T-helper 22 cell (primary cell): ENCODE data around the gene MIB2.
"Not testable (repeated sequence)": the region's sequence is repeated elsewhere in the genome, so short reads cannot be mapped to it uniquely, and the experiment has no call there.

ENCODE experiments used
- DNase-seq: peaks from one replicate; pipeline ENCODE4 v3.0.0-alpha.2; 2020; ENCODE audit warnings: low read depth

Gene MIB2

DNA sequence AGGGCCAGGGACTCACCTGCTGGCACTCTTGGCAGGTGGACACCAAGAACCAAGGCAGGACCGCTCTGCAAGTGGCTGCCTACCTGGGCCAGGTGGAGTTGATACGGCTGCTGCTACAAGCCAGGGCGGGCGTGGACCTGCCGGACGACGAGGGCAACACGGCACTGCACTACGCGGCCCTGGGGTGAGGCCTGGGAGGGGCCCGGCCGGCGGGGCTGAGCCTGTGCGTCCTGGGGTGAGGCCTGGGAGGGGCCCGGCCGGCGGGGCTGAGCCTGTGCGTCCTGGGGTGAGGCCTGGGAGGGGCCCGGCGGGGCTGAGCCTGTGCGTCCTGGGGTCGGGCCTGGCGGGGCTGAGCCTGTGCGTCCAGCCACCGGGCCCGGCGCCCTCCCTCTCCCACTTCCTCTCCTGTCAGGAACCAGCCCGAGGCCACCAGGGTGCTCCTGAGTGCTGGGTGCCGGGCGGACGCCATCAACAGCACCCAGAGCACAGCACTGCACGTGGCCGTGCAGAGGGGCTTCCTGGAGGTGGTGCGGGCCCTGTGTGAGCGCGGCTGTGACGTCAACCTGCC, 12.0 kb downstream of the MIB2 start:
- no peak for DNase-seq

DNA sequence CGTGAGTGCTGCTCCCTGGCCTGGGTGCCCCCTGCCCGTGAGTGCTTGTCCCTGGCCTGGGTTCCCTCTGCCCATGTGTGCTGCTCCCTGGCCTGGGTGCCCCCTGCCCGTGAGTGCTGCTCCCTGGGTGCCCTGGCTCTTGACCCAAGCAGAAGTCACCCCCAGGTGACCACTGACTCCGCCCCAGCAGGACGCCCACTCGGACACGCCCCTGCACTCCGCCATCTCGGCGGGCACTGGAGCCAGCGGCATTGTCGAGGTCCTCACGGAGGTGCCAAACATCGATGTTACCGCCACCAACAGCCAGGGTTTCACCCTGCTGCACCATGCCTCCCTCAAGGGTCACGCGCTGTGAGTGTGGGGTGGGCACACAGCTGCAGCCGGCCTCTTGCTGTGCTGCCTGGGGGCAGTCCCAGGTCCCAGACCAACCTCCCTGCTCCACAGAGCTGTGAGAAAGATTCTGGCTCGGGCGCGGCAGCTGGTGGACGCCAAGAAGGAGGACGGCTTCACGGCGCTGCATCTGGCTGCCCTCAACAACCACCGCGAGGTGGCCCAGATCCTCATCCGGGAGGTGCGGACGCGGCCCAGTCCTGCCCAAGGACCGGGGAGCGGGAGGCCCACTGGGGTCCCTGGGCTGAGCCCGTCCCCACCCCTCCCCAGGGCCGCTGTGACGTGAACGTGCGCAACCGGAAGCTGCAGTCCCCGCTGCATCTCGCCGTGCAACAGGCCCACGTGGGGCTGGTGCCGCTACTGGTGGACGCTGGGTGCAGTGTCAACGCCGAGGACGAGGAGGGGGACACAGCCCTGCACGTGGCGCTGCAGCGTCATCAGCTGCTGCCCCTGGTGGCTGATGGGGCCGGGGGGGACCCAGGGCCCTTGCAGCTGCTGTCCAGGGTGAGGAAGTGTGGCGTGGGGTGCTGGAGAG, 12.8 kb downstream of the MIB2 start:
- DNase-seq: no peak

DNA sequence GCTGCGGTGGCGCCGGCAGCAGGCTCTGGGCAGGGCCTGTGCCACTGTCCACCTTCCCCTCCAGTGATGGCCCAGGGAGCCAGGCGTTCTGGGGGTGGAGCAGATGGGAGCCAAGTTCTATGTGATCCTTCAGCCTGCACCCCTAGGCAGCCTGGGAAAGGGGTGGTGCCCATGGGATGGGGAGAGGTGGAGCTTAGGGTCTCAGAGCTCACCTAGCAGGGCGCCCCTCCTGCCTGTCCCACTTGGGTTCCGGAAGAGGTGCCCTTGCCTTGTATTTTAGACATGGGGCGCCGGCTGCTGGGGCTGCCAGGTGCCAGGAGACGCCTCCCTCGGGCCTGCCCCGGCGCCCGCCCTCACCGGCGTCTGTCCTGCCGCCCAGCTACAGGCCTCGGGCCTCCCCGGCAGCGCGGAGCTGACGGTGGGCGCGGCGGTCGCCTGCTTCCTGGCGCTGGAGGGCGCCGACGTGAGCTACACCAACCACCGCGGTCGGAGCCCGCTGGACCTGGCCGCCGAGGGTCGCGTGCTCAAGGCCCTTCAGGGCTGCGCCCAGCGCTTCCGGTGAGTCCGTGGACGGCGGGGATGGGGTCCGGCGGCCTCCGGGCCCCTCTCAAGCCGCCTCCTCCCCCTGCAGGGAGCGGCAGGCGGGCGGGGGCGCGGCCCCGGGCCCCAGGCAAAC, 13.6 kb downstream of the MIB2 start:
- DNase-seq: peak; percentile 22

DNA sequence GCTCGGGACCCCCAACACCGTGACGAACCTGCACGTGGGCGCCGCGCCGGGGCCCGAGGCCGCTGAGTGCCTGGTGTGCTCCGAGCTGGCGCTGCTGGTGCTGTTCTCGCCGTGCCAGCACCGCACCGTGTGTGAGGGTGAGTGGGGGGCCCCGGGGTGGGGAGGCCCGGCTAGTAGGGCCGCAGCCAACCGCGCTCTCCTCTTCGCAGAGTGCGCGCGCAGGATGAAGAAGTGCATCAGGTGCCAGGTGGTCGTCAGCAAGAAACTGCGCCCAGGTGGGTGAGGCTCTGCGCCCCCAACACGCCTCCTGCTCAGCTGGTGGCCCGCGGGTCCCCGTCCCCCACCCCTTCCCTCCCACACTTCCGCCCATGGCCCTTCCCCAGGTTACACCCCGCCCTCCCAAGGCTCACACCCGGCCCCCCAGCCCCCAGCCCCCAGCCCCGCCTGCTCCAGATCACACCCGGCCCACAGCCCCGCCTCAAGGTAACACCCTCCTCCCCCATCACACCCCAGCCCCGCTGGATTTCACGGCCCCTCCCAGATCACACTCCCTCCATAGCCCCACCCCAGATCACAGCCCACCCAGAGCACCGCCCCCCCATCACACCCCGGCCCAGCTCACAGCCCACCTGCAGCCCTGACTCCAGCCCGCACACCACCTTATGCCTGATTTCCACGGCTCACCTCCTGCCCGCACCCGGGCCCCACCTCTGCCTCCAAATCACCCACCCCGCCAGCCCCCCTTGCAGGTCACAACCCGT, 14.3 kb downstream of the MIB2 start:
- DNase-seq: peak; percentile 75

DNA sequence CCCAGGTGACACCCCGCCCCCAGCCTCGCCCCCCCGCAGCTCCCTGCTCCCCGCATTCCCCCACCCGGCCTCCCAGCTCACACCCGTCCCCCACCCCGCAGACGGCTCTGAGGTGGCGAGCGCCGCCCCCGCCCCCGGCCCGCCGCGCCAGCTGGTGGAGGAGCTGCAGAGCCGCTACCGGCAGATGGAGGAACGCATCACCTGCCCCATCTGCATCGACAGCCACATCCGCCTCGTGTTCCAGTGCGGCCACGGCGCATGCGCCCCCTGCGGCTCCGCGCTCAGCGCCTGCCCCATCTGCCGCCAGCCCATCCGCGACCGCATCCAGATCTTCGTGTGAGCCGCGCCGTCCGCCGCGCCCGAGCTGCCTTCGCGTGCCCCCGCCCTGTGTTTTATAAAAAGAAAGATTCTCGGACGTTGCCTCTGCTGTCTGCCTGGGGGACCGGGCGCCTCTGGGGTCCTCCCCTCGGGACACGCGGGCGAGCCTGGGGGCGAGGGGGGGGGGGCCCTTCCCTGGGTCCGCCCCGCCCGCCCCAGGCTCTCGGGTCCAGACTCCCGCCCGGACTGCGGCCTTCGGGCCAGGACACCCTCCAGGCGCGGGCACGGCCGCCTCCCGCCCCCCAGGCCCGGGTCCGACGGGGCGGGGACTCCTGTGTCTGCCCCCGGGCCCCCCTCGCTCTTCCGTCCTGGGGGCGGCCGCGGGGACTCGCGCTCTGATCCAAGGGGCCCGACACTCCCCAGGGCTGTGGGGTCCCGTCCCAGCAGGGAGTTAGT, 15.1 kb downstream of the MIB2 start:
- peak; percentile 92 for DNase-seq

DNA sequence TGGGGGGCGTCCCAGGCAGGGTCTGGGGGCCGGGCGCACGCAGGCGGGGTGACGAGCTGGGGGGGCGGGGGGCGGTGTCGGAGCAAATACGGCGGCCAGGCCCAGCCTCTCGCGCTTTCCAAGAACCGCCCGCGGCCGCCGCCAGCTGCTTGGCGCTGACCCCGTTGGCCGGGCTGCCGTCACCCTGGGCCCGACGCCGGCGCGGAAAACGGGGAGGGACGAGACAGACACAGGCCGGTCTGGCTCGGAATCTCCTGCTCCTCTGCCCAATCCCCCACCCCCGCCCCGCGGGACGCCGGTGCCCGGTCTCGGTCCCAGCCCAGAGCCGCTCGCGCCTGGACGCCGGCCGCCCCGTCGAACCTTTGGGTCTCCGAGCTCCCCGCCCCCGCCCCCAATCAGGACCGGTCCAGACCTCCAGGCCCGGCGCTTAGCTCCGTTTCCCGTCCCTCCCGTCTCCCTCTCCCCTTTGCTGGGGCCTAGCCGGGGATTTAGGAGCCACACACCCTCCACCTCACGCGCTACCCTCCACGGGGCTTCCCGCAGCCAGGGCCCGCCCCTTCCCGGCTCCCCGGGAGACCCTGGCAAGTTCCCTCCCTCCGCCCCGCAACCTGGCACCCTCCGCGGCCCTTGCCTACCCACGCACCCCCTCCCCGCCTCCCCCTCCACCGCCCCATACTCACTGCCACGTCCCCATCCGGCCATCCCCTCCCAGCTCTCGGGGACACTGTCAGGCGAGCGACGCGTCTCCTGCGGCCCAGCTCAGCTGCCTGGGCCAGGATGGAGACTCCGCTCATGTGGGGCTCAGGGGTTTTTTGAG, 15.9 kb downstream of the MIB2 start:
- DNase-seq: no peak

DNA sequence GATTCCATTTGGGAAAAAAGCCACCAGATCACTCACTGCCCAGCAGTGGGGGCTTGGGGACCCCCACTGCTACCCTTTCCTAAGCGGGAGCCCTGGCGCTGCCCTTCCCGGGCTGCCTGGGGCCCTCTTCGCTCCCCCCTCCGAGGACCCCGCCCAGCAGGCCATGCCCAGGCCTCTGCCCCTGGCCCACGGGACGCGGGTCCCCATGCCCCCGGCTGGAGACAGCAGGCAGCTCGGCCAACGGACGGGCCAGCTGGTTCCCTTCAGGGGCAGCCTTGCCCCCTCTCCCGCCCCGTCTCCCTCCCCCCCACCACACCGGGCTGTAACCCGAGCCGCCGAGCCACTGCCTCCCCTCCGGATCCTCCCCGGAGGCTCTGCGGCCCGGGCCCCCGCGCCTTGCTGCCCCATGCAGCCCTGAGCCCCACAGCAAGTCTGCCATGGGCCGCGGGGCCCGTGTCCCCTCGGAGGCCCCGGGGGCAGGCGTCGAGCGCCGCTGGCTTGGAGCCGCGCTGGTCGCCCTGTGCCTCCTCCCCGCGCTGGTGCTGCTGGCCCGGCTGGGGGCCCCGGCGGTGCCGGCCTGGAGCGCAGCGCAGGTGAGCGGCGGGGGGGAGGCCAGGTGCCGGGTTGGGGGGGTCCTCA, 16.6 kb downstream of the MIB2 start, which contains the start of gene MMP23B:
MMP23B (plus strand) TSS at position 392 of the 639 bp plus-strand sequence; CDS start at position 438, 46 bp downstream.
- no peak for DNase-seq

DNA sequence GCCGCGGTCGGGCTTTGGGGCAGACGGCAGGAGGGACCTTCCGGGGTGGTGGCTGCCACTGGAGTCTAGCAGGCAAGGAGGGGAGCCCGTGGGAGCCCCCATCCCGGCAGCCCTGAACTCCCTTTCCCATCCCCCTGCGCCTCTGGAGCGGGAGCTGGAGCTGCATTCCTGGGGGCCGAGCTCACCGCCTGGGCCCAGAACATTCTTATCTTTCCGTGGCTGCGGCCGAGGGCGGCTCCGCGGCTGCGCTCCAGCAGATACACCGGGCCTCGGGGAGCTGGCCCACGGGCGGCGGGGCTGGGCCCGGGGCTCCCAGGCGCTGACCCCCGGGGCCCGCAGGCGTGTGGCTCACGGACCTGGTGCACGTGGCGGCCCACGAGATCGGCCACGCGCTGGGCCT, 18.1 kb downstream of the MIB2 start:
- not testable (repeated sequence) for DNase-seq

DNA sequence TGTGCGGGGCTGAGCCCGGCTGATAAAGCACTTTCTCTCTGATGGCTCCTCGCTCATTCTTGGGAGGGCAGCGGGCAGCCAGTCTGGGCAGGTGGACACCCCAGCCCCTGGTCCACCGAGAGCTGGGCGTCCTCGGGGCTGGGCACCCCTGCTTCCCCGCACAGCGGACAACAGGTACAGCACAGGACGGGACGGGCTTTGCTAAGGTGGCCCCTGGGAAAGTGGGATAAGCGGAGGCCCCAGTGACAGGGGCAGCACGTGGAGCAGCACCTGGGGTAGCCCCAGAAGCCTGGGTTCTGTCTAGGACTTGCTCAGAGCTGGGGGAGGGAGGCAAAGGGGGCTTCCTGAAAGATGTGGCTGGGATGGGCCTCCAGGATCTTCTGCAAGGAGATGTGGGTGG, 19.3 kb downstream of the MIB2 start:
- DNase-seq: not testable (repeated sequence)

DNA sequence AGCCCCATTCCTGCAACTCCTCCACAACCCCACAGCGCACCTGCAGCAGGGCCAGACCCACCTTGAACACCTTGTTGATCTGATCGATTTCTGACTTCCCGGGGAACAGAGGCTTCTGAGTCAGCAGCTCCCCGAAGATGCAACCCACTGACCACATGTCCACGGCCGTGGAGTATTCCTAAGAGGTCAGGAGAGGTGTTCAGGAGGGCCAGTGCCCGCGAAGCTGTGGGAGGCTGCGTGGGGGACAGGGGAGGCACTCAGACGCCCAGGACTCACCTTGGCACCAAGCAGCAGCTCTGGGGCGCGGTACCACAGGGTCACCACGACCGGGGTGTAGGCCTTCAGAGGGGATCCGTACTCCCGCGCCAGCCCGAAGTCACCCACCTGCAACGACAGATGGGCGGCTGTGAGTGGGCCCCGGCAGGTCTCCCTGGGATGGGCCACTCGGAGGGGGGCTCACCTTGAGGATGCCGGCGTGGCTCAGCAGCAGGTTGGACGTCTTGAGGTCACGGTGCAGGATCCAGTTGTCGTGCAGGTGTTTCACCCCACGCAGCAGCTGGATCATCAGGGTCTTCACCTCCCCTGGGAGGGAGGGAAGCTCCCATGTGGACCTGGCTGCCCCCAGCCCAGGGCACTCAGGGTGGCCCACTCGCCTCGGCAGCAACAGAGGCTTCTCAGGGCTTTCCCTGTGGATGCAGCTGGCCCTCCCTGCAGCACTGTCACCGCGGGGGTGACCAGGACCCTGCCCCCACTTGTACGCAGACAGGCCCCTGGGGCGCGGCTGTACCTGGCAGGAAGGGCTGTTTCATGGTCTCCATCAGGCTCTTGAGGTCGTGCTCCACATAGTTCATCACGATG, 21.6 kb downstream of the MIB2 start:
- not testable (repeated sequence) for DNase-seq

DNA sequence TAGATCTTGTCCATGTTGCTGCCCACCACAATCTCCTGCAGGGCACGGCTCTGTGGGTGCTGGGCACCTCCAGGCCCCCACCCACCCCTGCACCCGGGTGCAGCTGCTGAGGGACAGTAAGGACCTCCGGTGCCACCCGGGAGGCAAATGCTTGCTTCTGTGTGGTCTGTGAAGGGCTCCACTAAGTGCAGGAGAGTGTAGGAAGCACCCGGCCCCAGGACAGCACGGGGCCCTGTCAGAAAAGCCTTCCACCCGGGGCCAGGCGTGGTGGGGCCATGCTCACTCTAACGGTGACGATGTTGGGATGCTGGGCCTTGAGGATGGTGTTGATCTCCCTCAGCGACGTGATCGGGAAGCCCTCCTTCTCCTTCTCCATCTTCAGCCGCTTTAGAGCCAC, 22.2 kb downstream of the MIB2 start:
- not testable (repeated sequence) for DNase-seq

DNA sequence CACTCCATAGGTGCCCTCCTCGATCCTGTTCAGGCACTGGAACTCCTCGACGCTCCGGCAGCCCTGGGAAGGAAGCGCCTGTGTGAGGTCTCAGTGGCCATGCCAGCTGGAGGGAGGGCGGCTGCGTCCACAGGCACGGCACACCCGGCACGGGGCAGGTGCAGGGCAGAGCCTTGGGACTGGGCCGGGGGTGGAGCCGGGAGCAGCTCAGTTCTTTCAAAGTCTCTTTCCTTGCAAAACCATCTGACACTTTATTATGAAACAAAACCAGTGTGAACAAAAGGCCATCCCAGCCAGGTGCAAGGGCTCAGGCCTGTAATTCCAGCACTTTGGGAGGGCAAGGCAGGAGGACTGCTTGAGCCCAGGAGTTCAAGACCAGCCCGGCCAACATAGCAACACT, 23.2 kb downstream of the MIB2 start:
- DNase-seq: not testable (repeated sequence)

DNA sequence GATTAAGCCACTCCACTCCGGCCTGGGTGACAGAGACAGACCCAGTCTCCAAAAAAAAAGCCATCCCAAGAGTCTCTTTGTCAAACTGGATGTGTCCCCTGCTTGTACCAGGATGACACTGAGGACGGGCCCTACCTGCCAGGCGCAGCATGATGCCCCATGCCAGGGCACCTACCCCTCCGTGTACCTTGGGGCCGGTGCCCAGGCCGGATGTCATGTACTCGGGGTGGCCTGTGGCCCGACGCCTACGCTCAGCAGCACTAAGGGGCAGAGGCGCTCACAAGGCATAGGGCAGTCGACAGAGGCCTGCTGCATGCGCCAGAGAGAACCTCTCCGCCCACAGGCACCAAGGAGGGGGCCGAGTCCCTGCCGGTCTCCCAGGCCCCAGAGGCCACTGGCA, 24.1 kb downstream of the MIB2 start:
- not testable (repeated sequence) for DNase-seq

DNA sequence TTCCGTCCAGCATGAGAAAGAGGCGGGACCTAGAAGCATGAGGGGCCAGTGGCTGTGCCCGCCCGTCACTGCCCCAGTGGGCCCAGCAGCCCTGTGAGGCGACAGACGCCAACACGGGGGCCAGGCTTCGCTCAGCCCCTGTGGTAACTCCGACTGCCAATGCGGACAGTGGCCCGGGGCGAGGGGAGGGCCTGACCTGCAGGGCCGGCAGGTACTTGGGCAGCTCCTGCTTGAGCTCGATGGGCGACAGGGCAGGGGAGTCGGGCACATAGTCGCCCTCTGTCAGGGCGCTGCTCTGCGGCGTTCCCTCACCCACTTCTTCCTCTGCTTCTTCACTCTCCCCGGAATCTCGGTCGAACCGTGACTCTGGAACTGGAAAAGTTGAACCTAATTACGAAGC, 24.8 kb downstream of the MIB2 start:
- DNase-seq: not testable (repeated sequence)

DNA sequence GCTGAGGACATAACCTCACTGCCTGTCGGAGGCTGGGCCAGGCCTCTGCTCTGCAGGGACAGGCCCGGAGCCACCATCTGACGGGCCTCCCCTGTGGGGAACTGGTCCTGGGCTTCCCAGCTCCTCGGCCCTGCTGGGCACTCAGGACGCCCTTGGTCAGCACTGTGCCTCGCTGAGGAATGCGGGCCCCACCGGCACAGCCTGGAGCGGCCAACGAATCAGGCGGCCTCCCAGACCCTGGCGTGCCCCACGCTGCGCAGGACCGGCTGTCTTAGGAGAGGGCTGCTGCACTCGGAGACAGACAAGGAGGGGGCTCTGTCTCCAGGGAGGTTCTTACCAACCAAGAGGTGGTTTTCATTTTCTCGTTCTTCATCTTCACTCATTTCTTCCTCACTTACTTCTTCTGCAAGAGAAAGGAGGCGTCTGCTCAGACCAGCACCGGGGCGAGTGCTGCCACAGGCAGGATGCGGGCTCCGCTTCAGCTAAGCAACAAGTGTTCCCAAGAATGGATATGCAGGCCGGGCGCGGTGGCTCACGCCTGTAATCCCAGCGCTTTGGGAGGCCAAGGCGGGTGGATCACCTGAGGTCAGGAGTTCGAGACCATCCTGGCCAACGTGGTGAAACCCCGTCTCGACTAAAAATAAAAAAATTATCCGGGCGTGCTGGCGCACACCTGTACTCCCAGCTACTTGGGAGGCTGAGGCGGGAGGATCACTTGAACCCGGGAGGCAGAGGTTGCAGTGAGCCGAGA, 25.6 kb downstream of the MIB2 start:
- DNase-seq: not testable (repeated sequence)

DNA sequence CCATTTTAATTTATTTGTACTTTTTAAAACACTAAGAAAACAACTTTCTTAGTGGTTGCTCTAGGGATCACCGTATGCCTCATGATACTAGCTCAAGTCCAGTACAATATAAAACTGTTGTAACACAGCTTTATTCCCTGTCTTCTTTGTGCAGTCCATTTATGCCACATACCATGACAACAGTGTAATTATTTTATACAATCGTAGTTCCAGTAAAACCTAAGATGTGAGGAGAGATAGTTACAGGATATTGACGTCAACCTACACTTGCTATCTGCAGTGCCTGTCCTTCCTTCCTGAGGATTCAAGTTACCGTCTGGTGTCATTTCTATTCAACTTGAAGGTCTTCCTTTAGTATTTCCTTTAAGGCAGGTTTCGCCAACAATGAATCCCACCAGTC, 31.0 kb downstream of the MIB2 start:
- DNase-seq: not testable (repeated sequence)

DNA sequence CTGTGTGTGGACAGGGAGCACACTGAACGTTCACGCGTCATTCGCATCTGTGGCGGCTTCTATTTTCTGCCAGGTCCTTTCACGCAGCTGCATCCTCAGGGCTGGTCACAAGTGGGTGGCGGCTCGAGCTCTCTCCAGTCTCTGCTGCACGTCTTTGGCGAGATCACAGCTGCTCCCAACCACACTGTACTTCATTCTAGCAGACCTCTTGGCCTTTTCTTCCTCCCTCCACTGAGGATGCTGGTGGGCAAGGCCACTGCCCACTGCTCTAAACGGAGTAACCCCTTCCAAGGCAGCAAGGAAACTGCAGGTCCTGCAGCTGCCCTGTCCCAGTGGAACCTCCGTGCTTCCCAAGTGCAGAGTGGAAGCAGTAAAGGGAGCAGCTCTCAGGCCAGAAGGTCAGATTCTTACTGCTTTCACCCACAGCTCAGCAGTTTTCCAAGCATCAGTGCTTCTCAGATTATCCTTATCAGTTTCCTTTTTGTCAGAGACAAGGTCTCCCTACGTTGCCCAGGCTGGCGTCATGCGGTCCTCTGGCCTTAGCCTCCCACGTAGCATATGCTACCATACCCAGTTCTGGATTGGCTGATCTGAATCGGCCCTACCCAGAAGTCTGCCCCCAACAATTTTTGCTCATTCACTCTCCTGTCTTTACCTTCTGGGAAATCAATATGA, 32.4 kb downstream of the MIB2 start:
- DNase-seq: not testable (repeated sequence)

DNA sequence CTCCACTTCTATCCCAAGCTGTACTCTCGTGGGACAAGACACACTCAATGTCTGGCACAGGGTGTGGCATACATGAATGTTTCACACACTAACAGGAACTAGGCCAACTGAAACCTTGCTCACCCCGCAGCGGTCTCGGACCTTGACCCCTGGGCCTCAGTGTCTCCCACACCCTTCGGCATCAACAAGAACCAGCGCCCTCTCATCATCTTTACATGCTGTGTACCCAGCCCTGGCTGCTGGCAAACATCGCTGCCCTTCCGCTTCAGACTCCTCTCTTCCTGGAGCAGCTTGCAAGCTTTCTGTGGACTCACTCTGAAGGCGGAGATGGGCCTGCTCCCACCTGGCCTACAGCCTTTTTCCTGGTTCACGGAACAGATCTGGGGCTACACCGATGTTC, 33.0 kb downstream of the MIB2 start:
- DNase-seq: not testable (repeated sequence)
